Kidney (tissue), 14 donors: Measurements from ENCODE around the gene IP6K3. TPM values are rescaled to one million over a fixed set of nuclear protein-coding genes. Genes with fewer than 3 reads are reported as not detected.

Experiments
- DNase-seq, 5 donors: peaks; one replicate each; pipeline ENCODE4 v3.0.0-alpha.2; 2013 to 2020
- FAIRE-seq: peaks from 2 replicates; lab custom pipeline; 2012; peaks lifted over from hg19 to GRCh38; lab: Jason Lieb, UNC
- H3K27ac ChIP-seq, 2 donors: one replicate each; pipeline ENCODE4 v1.7.0; 2013; ENCODE audit warnings: low read depth in 2 of 2, low read length in 2 of 2, inconsistent platforms in 1 of 2
- H3K27me3 ChIP-seq: one replicate; pipeline ENCODE4 v1.7.1; 2013; ENCODE audit warnings: low read length, inconsistent platforms; ENCODE audit not compliant: control insufficient read depth, insufficient read depth
- H3K36me3 ChIP-seq, 3 donors: one replicate each; pipeline versions ENCODE4 v1.7.0 to v1.7.1; 2013; ENCODE audit warnings: low read length in 3 of 3, control low read depth in 1 of 3, inconsistent platforms in 1 of 3; ENCODE audit not compliant: insufficient read depth in 3 of 3, control insufficient read depth in 2 of 3
- H3K4me1 ChIP-seq, 3 donors: one replicate each; pipeline versions ENCODE4 v1.7.0 to v1.7.1; 2013; ENCODE audit warnings: low read length in 3 of 3, inconsistent platforms in 1 of 3, low read depth in 1 of 3; ENCODE audit not compliant: control insufficient read depth in 2 of 3, insufficient read depth in 2 of 3
- H3K4me3 ChIP-seq, 3 donors: one replicate each; pipeline versions ENCODE4 v1.7.0 to v1.8.1; 2013; ENCODE audit warnings: low read length in 3 of 3, control low read depth in 1 of 3, inconsistent platforms in 1 of 3
- H3K9ac ChIP-seq, 3 donors: one replicate each; pipeline versions ENCODE4 v1.7.0 to v1.7.1; 2013; ENCODE audit warnings: low read length in 3 of 3, control low read depth in 1 of 3, inconsistent platforms in 1 of 3
- H3K9me3 ChIP-seq, 3 donors: one replicate each; pipeline versions ENCODE4 v1.7.0 to v1.7.1; 2013; ENCODE audit warnings: low read length in 3 of 3, control low read depth in 1 of 3, inconsistent platforms in 1 of 3; ENCODE audit not compliant: control insufficient read depth in 2 of 3, insufficient read depth in 1 of 3
- intact Hi-C: fragments of 100-400 bp; cut with DNase I; formaldehyde crosslinking; loops from one replicate; pipeline ENCODE4 v1.11.1; 2022
- polyA plus RNA-seq: library from polyadenylated mRNA; stranded (reverse); fragments of 350-450 nt; fragmentation: Illumina TruSeq; extraction: RNeasy Lipid Tissue Mini Kit (QIAGEN cat#74804); gene quantifications from one replicate; pipeline ENCODE4 v1.2.3, GENCODE V29; 2014; ENCODE audit warnings: low read depth, low replicate concordance; ENCODE audit not compliant: insufficient read depth
- total RNA-seq: library from RNA; stranded (reverse); fragmentation: NEBNext Ultra II Directional; extraction: Animal tissue kit (Norgen Biotek cat#: 25700); gene quantifications from one replicate; pipeline ENCODE4 v1.2.1, GENCODE V29; 2021
- TF ChIP-seq, protein P1 (sequence below): IDR thresholded peaks from 3 replicates; pipeline ENCODE4 v1.5.1; 2012; ENCODE audit warnings: mild to moderate bottlenecking, moderate library complexity, borderline replicate concordance; ENCODE audit not compliant: insufficient read depth; ENCODE audit errors: extremely low read depth
- donor health status: control.
- donor health status: control.
- donor health status: control.
- donor health status: control.
- donor health status: control.
- donor health status: DM: yes; HTN: yes; CAD: no.
- donor health status: Normal renal cell carcinoma (clear cell type).

IP6K3 gene
- total and polyA plus RNA-seq, 2 donors from 2014 or later = 0.47 to 4.0 TPM

DNA sequence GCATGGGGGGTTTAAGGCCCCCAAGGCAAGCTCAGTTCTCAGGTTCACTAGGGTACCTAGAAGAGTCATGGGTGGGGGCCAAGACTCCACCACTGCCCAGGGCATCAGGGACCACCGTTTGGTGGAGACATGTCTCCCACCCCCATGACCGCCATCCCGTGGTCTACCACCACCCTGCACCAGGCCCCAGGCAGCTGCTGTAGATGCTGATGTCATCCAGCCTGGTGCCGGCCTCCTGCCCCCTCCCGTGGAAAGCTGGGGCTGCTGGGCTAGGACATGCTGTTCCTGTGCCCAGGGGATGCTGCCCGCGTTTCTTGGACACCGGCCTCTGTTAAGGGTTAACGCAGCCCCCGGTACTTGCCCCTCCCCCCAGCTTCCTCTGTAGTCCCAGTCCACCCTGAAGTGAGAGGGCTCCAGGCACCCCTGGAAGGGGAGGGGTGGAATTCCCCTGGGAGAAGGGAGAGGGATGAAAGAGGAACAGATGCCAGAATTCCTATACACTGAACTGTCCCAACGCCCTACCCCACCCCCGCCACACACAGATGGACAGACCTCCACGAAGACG, 587 bp downstream of the IP6K3 start:
- Histone ChIP-seq H3K4me3 (peak overlapping the region in 2 of 3 donors; percentile 70 to 79), H3K4me1 (peaks cover 4 to 18% (median 13%) of the 10 kb centered on the region in 3 donors), H3K27me3 (no peaks in the 10 kb centered on the region), H3K9ac (peak overlapping the region in 1 of 3 donors; percentile 87), H3K9me3 (no peaks in the 10 kb centered on the region), H3K27ac (peak overlapping the region; percentile 57 to 87), H3K36me3 (no peaks in the 10 kb centered on the region)
- TF ChIP-seq, protein P1, sequence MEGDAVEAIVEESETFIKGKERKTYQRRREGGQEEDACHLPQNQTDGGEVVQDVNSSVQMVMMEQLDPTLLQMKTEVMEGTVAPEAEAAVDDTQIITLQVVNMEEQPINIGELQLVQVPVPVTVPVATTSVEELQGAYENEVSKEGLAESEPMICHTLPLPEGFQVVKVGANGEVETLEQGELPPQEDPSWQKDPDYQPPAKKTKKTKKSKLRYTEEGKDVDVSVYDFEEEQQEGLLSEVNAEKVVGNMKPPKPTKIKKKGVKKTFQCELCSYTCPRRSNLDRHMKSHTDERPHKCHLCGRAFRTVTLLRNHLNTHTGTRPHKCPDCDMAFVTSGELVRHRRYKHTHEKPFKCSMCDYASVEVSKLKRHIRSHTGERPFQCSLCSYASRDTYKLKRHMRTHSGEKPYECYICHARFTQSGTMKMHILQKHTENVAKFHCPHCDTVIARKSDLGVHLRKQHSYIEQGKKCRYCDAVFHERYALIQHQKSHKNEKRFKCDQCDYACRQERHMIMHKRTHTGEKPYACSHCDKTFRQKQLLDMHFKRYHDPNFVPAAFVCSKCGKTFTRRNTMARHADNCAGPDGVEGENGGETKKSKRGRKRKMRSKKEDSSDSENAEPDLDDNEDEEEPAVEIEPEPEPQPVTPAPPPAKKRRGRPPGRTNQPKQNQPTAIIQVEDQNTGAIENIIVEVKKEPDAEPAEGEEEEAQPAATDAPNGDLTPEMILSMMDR = no peak
- intact Hi-C loops = loop anchor here (10.0 kb wide), 1 partner anchor 279 kb away; no protein-coding TSS in a partner anchor
- DNase-seq = peak in 4 of 5 donors; percentile 45 to 86 (median 70)
- no peak for FAIRE-seq

DNA sequence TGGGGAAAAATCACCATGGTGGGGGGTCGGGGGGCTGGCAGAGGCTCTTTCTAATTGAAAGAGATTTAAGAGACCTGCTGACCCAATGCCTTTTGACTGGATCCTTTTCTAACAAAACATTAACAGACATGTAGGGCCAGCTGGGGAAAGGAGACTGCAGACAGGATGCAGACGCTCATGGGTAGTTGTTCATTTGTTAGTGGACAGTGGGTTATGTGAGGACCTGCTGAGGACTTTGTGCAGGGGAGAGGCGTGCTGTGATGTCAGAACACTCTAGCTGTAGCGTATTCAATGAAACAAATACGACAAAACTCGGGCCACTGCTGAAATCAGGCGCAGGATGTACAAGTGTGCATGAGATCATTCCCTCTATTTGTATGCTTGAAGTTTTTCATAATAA, 1.2 kb downstream of the IP6K3 start:
- Histone ChIP-seq H3K36me3 (no peaks in the 10 kb centered on the region), H3K9me3 (no peaks in the 10 kb centered on the region), H3K27ac (peak overlapping the region in 1 of 2 donors; percentile 87), H3K4me3 (peak overlapping the region in 2 of 3 donors; percentile 52 to 79), H3K4me1 (peaks cover 4 to 18% (median 13%) of the 10 kb centered on the region in 3 donors), H3K27me3 (no peaks in the 10 kb centered on the region), H3K9ac (peak overlapping the region in 1 of 3 donors; percentile 77)
- no peak for FAIRE-seq
- intact Hi-C loops = loop anchor here (10.0 kb wide), 1 partner anchor 279 kb away; no protein-coding TSS in a partner anchor
- TF ChIP-seq, protein P1 = no peak
- peak in 2 of 5 donors; percentile 61 to 80 for DNase-seq

- intact Hi-C loops = loop anchor here (10.0 kb wide), 1 partner anchor 280 kb away; no protein-coding TSS in a partner anchor
- no peaks in the 10 kb centered on the region for H3K9me3 ChIP-seq
- DNase-seq = peak in 4 of 5 donors; percentile 66 to 75 (median 70)
- H3K4me1 ChIP-seq = peaks cover 4 to 18% (median 13%) of the 10 kb centered on the region in 3 donors
- TF ChIP-seq, protein P1 = no peak
- peak overlapping the region in 2 of 3 donors; percentile 52 to 79 for H3K4me3 ChIP-seq
- peak overlapping the region in 1 of 3 donors; percentile 77 for H3K9ac ChIP-seq
- H3K27me3 ChIP-seq = no peaks in the 10 kb centered on the region
- H3K36me3 ChIP-seq = no peaks in the 10 kb centered on the region
- H3K27ac ChIP-seq = peak overlapping the region in 1 of 2 donors; percentile 79
- FAIRE-seq = no peak
Observed at GRCh38 chr6:33744895-33745546, 1.7 kb downstream of the IP6K3 start.
